GM12874 (cell line): ENCODE results near the gene PRPF8.
A peak's percentile ranks its signal among the peaks of the same experiment; 100 is the strongest.

Experiments used
- TF ChIP-seq, protein P1 (sequence below): IDR thresholded peaks from 2 replicates; pipeline ENCODE4 v1.5.1; 2011; ENCODE audit warnings: low read depth, mild to moderate bottlenecking, control low read depth, low read length, moderate library complexity; ENCODE audit not compliant: insufficient read depth

Gene PRPF8

DNA sequence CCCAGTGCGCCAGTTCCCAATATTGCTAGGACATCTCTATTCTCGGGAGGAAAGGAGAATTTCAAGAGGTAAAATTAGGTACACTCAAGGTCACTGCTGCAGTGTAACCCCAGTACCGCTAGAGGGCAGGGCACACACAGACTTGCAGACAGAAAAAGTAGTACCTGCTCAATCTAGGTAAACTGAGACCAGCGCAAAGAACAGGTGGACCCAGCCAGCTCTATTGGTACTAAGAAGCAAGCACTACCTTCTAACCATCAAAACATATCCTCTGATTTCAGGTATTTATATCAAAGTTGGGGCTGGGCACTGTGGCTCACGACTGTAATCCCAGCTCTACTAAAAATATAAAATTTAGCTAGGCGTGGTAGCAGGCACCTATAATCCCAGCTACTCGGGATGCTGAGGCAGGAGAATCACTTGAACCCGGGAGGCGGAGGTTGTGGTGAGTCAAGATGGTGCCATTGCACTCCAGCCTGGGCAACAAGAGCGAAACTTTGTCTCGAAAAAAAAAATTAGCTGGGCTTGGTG lies 36.3 kb upstream of the PRPF8 start:
- TF ChIP-seq, protein P1, sequence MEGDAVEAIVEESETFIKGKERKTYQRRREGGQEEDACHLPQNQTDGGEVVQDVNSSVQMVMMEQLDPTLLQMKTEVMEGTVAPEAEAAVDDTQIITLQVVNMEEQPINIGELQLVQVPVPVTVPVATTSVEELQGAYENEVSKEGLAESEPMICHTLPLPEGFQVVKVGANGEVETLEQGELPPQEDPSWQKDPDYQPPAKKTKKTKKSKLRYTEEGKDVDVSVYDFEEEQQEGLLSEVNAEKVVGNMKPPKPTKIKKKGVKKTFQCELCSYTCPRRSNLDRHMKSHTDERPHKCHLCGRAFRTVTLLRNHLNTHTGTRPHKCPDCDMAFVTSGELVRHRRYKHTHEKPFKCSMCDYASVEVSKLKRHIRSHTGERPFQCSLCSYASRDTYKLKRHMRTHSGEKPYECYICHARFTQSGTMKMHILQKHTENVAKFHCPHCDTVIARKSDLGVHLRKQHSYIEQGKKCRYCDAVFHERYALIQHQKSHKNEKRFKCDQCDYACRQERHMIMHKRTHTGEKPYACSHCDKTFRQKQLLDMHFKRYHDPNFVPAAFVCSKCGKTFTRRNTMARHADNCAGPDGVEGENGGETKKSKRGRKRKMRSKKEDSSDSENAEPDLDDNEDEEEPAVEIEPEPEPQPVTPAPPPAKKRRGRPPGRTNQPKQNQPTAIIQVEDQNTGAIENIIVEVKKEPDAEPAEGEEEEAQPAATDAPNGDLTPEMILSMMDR, result peak; percentile 96

DNA sequence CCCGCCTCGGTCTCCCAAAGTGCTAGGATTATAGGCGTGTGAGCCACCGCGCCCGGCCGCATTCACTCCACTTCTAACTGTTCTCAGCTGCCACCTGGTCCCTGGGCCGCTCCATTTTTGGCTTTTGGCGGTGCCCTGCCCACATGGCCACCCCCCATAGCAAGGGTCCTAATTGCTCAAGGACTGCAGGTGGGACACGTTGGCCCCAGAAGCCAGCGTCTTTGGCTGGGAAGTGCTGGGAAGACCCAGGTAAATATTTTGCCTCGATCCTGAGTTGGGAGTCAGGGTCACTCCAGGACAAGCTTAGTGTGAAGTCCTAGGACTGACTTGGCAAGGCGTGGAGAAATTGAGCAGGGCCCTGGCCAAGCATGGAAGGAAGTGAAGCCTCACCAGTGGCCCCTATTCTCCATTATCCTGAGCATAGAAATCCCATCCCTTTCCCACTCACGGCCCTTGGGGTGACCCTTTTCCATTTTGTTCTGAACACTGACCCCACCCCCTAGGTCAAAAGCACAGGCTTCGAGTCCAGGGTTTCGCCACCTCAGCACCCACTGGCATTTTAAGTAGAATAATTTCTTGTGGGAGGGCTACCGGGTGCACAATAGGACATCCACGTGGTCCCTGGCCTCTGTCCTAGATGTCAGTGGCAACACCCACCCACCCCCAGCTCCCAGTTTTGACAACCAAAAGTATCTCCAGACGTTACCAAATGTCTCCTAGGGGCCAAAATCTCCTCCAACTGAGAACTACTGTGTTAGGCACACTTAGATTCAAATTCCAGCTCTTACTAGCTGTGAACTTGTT lies 33.9 kb upstream of the PRPF8 start:
- TF ChIP-seq, protein P1, result no peak

DNA sequence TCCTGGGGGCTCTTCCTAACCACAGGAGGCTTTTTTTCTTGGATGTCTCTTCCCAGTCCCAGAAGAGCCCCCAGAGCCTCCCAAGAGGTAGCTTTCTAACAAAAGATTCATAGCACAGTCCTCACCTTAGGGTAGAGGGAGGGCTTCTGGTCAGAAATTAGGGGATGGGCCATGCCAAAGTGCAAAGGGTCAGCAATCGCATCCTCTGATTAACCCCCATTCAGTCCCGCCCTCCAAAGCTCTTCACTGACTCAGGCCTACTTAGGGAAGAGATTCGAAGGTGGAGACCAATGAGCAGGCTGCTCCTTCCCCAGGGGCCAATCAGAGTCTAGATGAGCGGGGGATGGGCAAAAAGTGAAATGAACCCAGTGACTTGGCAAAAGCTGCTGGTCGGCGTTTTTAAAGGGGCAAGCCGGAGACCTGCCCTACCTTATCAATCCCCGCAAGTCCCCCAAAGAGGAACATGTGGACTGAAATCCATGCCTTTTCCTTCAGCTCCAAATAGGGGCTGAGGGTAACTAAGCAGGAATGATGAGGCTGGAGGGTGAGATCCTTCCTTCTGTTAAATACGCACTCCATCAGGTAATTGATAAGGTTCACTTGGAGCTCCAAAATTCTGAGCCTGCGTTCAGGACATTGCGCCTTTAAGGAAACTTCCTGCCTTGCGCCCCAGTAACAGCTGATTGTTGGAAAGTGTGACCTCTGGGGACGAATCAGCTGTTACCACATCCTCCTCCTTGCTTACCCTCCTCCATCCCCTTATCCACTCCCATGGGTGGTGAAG lies 32.4 kb upstream of the PRPF8 start:
- TF ChIP-seq, protein P1, result no peak

DNA sequence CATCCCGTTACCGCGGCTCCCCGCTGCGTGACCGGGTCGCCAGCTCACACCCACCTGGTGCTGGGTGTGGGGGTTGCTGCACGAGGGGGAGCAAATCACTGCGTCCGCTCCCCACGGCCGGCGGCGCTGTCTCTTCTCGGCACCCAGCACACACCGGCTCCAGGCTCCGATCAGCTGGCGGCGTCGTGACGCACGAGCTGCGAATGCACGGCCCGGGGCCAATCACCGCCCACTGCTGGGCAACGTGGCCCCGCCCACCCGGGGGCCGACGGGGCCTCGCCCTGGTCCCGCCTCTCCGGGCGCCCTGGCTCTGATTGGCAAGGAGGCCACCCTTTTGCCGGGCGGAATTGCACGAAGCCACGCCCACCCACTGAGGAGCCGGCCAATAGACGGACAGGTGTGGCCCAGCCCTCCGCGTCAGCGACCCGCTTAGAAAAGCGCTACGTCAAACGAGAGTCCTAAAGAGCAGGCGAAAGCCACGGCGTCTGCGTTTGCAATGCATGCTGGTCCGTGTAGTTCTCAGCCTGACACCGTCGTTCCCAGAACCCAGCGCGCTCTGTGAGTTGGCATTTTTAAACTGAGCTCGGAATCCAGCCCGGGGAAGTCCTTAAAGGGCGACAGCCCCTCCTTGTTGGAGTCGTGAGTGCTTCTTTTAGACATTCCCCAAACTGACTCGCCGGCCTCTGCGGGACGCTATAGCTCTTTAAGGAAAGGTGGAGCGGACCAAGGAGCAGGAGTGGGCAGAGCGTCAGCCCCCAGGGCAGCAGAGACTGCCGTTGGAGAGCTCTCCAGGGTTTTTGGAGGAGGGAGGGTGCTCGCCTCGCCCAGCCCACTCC lies 31.6 kb upstream of the PRPF8 start:
- TF ChIP-seq, protein P1, result no peak

DNA sequence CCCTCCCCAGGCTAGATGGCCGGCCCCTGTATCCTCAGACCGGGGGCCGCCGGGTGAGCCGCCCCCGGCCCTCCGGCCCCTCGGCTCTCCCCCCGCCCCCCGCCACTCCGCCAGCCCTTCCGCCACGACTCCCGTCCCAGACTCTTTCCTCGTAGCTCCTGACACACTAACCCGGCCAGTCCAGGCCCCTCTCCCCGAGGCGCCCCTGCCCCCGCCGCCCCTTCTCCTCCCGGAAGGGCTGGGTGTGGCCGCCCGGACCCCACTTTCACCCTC lies 31.1 kb upstream of the PRPF8 start:
- TF ChIP-seq, protein P1, result no peak

DNA sequence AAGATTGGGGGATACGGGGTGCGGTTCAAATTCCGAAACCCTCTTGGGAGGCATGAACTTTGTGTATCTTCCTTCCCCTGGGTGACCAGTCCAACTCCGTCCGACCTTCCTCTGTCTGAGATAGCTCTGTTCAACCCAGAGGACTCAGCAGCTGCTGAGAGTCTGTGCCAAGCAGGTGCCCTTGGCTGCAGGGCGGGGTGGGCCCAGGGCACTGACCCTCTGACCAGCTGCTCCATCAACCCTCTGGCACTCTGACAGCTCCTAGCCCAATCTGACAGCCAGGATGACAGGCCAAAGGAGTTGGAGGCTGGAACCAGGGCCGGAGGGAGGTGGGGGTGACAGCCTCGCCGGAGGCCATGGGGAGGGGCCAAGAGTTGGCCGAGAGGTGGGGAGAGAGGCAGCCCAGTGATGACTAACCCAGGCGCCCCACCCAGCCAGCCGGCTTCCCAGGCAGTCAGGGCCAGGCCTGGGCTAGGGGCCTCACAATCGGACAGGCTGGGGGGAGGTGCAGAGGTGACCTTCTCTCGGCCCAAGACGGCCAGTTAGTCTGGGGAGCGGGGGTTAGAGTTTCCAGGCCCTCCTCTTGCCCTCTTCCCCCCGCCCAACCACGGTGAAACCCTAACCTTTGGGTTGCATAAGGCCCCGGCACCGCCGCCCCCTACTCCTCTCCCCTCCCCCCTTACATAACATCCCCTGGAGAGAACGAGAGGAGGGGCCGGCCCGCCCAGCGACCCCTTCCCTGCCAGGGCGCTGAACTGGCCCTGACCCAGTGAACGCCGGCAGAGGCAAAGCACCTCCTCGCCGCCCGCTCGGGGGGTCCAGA lies 30.5 kb upstream of the PRPF8 start:
- TF ChIP-seq, protein P1, result no peak
